ENCODE data around the gene RBP3.

Gene RBP3

DNA sequence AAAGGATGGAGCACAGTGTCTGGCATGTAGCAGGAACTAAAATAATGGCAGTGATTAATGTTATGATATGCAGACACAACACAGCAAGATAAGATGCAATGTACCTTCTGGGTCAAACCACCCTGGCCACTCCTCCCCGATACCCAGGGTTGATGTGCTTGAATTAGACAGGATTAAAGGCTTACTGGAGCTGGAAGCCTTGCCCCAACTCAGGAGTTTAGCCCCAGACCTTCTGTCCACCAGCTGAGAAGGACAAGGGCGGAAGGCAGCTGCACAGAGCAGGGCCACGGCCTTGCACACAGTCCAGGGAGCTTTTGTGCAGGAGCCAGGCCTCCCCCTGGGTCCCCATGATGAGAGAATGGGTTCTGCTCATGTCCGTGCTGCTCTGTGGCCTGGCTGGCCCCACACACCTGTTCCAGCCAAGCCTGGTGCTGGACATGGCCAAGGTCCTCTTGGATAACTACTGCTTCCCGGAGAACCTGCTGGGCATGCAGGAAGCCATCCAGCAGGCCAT lies at the start of gene RBP3:
Gene RBP3 (plus strand): TSS at position 226 of the 514 bp plus-strand sequence. CDS start 122 bp downstream, at position 348.
- H3K4me3 ChIP-seq (ENCODE audit: low read length), result no peak within 1 kb of the TSS
- no peak for TF ChIP-seq ZNF274 (IDR thresholded peaks at IDR 0.05; ENCODE audit: low read depth, low read length)

- TF ChIP-seq ZNF274 (IDR thresholded peaks at IDR 0.05; ENCODE audit: low read depth, low read length), result no peak
These were observed 49.4 kb upstream of the RBP3 start for GRCh38 chr10:47298715-47299114.

DNA sequence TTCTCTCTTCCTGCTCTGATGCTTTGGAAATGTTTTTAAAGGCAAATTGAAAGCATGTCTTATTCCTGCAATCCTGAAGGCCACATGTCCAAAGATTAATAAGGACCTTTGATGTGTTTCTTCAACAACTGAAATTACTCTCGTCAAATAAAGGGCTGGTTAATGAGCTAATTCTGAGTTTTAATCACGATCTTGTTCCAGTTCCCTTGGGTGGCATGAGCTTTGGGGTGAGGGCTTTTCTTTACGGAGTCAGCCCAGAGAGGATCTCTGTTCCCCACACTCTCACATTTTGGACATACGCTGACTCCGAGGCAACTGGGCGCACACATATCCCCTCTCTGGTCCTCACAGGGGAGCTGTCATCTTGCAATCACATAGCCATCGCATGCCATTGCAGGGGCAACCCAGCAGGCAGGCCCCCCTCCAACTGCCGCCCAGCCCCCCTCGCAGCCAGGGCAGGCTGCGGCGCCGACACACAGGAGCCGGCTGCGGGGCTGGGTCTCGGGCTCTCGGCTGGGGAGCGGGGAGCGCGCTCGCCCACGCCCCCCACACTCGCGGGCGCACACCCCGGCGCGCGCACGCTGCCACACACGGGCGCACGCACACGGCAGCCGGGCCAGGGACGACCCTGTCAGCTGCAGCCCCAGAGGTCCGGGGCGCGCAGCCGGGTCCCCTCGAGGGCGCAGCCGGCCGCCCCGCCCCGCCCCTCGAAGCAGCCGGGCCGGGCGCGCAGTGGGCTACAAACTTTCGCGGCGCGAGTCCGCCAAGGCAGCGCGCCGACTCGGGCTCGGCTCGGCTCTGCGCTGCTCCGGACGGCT lies 48.3 kb upstream of the RBP3 start, which contains the start of gene GDF10:
Gene GDF10 (plus strand): TSS at position 587 of the 818 bp plus-strand sequence. CDS start 455 bp downstream, outside the sequence.
- no peak for TF ChIP-seq ZNF274 (IDR thresholded peaks at IDR 0.05; ENCODE audit: low read depth, low read length)
- no peak within 1 kb of the TSS for H3K4me3 ChIP-seq (ENCODE audit: low read length)

More at GRCh38 chr10:47298715-47299114, 49.4 kb upstream of the RBP3 start:
- no peak overlapping the region for H3K4me3 ChIP-seq (ENCODE audit: low read length)

GRCh38 chr10:47300429-47300931 lies 47.7 kb upstream of the RBP3 start:
- no peak for TF ChIP-seq ZNF274 (IDR thresholded peaks at IDR 0.05; ENCODE audit: low read depth, low read length)
- no peak overlapping the region for H3K4me3 ChIP-seq (ENCODE audit: low read length)

DNA sequence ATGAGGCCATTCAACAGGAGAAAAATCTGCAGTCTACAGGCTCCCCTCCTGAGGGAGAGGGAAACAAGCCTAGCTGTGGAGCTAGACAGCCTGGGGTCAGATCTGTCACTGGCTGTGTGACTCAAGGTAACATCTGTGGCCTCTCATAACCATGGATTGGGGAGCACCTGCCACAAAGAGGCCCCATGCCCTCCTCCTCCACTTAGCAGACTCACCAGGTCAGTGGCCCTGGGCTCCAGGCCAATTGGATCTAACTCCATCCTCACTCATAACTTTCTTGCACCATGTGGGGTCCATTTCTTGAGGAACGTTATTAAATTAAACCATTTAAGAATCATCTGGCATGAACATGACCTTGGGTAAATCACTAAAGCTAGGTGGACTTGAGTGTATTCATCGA lies 46.3 kb upstream of the RBP3 start:
- H3K4me3 ChIP-seq (ENCODE audit: low read length), result no peak overlapping the region
- TF ChIP-seq ZNF274 (IDR thresholded peaks at IDR 0.05; ENCODE audit: low read depth, low read length), result no peak

- no peak for TF ChIP-seq ZNF274 (IDR thresholded peaks at IDR 0.05; ENCODE audit: low read depth, low read length)
- no peak overlapping the region for H3K4me3 ChIP-seq (ENCODE audit: low read length)
These were observed 45.1 kb upstream of the RBP3 start for GRCh38 chr10:47303105-47303504.

- TF ChIP-seq ZNF274 (IDR thresholded peaks at IDR 0.05; ENCODE audit: low read depth, low read length), result no peak
- no peak overlapping the region for H3K4me3 ChIP-seq (ENCODE audit: low read length)
These were observed 44.3 kb upstream of the RBP3 start for GRCh38 chr10:47303866-47304265.

GRCh38 chr10:47305566-47305965 lies 42.6 kb upstream of the RBP3 start:
- TF ChIP-seq ZNF274 (IDR thresholded peaks at IDR 0.05; ENCODE audit: low read depth, low read length), result no peak
- H3K4me3 ChIP-seq (ENCODE audit: low read length), result no peak overlapping the region

- no peak for TF ChIP-seq ZNF274 (IDR thresholded peaks at IDR 0.05; ENCODE audit: low read depth, low read length)
- no peak overlapping the region for H3K4me3 ChIP-seq (ENCODE audit: low read length)
These were observed 41.6 kb upstream of the RBP3 start for GRCh38 chr10:47306387-47307210.

DNA sequence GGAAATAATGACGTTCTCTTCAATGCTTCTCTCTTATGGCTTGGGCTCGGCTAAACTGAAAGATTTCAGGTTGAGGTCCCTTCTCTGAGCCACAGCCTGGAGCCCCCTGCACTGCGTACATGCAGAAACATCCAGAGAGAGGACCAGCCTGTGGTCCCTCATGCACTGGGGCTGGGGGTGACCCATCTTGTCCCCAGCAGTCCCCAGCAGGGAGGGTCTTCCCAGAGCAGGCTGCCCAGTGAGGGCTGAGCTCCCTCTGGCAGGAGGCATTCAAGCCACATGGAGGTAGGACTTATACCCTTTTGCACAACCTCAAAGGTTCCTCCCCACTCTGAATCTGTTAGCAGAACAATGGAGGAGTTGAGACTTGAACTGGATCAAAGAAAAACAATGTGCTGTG lies 40.8 kb upstream of the RBP3 start:
- TF ChIP-seq ZNF274 (IDR thresholded peaks at IDR 0.05; ENCODE audit: low read depth, low read length), result no peak
- H3K4me3 ChIP-seq (ENCODE audit: low read length), result no peak overlapping the region

DNA sequence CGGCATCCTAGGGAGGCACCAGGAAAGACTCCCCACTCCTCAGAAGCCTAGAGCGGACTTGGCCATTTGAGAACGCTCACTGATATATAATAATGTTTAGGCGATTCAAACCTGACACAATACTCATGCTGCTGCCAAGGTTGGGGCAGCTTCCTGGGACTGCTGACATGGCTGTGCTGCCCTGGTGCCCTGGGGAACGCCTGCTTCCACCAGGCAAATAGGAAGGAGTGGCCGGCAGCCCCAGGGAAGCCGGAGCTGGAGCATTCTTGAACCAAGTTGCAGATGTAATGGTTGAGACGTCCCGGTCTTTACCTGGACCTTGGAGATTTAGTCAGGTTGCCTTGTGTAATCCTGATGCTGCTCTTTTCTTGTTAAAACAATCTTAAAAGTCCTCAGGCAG lies 39.4 kb upstream of the RBP3 start:
- no peak overlapping the region for H3K4me3 ChIP-seq (ENCODE audit: low read length)
- TF ChIP-seq ZNF274 (IDR thresholded peaks at IDR 0.05; ENCODE audit: low read depth, low read length), result no peak

GRCh38 chr10:47309408-47310089 lies 38.6 kb upstream of the RBP3 start:
- no peak for TF ChIP-seq ZNF274 (IDR thresholded peaks at IDR 0.05; ENCODE audit: low read depth, low read length)
- no peak overlapping the region for H3K4me3 ChIP-seq (ENCODE audit: low read length)

GRCh38 chr10:47310090-47310505 lies 38.1 kb upstream of the RBP3 start:
- TF ChIP-seq ZNF274 (IDR thresholded peaks at IDR 0.05; ENCODE audit: low read depth, low read length), result no peak

More at GRCh38 chr10:47310090-47310505, 38.1 kb upstream of the RBP3 start:
- H3K4me3 ChIP-seq (ENCODE audit: low read length), result no peak overlapping the region

All from GM08714 (cell line).